Breast epithelium (tissue), 3 donors: Measurements from ENCODE around the gene NRDE2.

Experiments used
- POLR2A ChIP-seq: fragments of 450-650 bp; IDR thresholded peaks from one replicate; pipeline ENCODE4 v1.6.1; 2016; ENCODE audit warnings: antibody characterized with exemption, mild to moderate bottlenecking, moderate library complexity
- POLR2AphosphoS5 ChIP-seq, 3 donors: sonication (generic); formaldehyde crosslinking; IDR thresholded peaks; one replicate each; pipeline ENCODE4 v1.6.1; 2017; ENCODE audit warnings: antibody characterized with exemption in 3 of 3
- TF ChIP-seq, protein P1 (sequence below), 3 donors: fragments of 450-650 bp; IDR thresholded peaks; one replicate each; pipeline ENCODE4 v1.5.1; 2016 to 2017; ENCODE audit warnings: antibody characterized with exemption in 3 of 3, mild to moderate bottlenecking in 3 of 3, moderate library complexity in 3 of 3

DNA sequence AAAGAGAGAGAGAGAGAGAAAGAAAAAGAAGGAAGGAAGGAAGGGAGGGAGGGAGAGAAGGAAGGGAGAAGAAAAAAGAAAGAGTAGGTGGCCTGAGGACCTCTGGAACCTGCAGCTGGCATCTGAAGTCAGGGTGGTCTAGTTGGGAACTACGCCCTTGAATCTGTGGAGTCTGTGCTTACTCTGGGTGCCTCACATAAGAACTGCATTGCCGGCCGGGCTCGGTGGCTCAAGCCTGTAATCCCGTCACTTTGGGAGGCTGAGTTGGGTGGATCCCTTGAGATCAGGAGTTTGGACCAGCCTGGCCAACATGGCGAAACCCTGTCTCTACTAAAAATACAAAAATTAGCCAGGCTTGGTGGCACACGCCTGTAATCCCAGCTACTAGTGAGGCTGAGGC, 10.0 kb upstream of the NRDE2 start:
- TF ChIP-seq, protein P1, sequence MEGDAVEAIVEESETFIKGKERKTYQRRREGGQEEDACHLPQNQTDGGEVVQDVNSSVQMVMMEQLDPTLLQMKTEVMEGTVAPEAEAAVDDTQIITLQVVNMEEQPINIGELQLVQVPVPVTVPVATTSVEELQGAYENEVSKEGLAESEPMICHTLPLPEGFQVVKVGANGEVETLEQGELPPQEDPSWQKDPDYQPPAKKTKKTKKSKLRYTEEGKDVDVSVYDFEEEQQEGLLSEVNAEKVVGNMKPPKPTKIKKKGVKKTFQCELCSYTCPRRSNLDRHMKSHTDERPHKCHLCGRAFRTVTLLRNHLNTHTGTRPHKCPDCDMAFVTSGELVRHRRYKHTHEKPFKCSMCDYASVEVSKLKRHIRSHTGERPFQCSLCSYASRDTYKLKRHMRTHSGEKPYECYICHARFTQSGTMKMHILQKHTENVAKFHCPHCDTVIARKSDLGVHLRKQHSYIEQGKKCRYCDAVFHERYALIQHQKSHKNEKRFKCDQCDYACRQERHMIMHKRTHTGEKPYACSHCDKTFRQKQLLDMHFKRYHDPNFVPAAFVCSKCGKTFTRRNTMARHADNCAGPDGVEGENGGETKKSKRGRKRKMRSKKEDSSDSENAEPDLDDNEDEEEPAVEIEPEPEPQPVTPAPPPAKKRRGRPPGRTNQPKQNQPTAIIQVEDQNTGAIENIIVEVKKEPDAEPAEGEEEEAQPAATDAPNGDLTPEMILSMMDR (IDR thresholded peaks at IDR 0.05), result no peak
- no peak for TF ChIP-seq POLR2A
- no peak for TF ChIP-seq POLR2AphosphoS5 (IDR thresholded peaks at IDR 0.05)
